ACC112 (cell line): ENCODE data around the gene ATP2B1.
"Not testable (repeated sequence)": the region's sequence is repeated elsewhere in the genome, so short reads cannot be mapped to it uniquely, and the experiment has no call there.

ENCODE experiments used
- H2AFZ ChIP-seq: fragments of 200-600 bp; sonication (generic); one replicate; pipeline ENCODE4 v1.6.0; 2017; ENCODE audit warnings: antibody characterized with exemption, low read length; ENCODE audit not compliant: unreplicated experiment
- H3K27ac ChIP-seq: fragments of 200-600 bp; sonication (generic); 2 replicates; pipeline ENCODE4 v1.5.1; 2014; ENCODE audit warnings: low read depth, mild to moderate bottlenecking, antibody characterized with exemption, low read length, moderate library complexity
- H3K27me3 ChIP-seq: fragments of 200-600 bp; sonication (generic); 2 replicates; pipeline ENCODE4 v1.6.1; 2014; ENCODE audit warnings: mild to moderate bottlenecking, antibody characterized with exemption, low read length, moderate library complexity, mixed read lengths; ENCODE audit not compliant: insufficient read depth
- H3K36me3 ChIP-seq: fragments of 200-600 bp; sonication (generic); 2 replicates; pipeline ENCODE4 v1.6.1; 2016; ENCODE audit warnings: mild to moderate bottlenecking, antibody characterized with exemption, low read length, moderate library complexity, mixed read lengths; ENCODE audit not compliant: insufficient read depth
- H3K4me1 ChIP-seq: fragments of 200-600 bp; sonication (generic); one replicate; pipeline ENCODE4 v1.6.1; 2016; ENCODE audit warnings: low read length, mixed read lengths; ENCODE audit not compliant: insufficient read depth, unreplicated experiment, control insufficient read depth
- H3K4me3 ChIP-seq: fragments of 200-600 bp; sonication (generic); 2 replicates; pipeline ENCODE4 v1.5.1; 2014; ENCODE audit warnings: mild to moderate bottlenecking, low read depth, low read length
- H3K79me2 ChIP-seq: fragments of 200-600 bp; sonication (generic); one replicate; pipeline ENCODE4 v1.6.0; 2016; ENCODE audit warnings: low read length; ENCODE audit not compliant: control insufficient read depth, unreplicated experiment, insufficient read depth

Gene ATP2B1

GRCh38 chr12:89708565-89709156 is at the start of gene ATP2B1:
TSS of gene ATP2B1 (minus strand) at chr12:89708838. CDS start at chr12:89655886, 52,952 bp downstream.
- Histone ChIP-seq H3K36me3 (no peaks in the 10 kb centered on the region), H3K79me2 (peaks cover 58% of the 10 kb centered on the region), H3K4me3 (peak within 1 kb of the TSS; percentile 89), H3K27me3 (no peaks in the 10 kb centered on the region), H3K4me1 (peaks cover 29% of the 10 kb centered on the region), H3K27ac (peak within 1 kb of the TSS; percentile 97), H2AFZ (no peak within 1 kb of the TSS)

DNA sequence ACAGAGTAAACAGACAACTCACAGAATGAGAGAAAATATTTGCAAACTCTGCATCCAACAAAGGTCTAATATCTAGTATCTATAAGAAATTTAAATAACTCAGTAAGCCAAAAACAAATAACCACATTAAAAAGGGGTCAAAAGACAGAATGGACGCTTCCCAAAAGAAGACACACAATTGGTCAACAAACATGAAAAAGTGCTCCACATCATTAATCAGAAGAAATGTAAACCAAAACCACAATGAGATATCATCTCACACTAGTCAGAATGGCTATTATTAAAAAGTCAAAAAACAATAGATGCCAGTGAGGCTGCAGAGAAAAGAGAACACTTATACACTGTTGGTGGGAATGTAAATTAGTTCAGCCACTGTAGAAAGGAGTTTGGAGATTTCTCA is 49.3 kb upstream of the ATP2B1 start:
- H3K4me1 ChIP-seq: peaks cover 21% of the 10 kb centered on the region
- peak overlapping the region; percentile 98 for H3K27ac ChIP-seq

GRCh38 chr12:89756585-89757398 is 48.2 kb upstream of the ATP2B1 start:
- Histone ChIP-seq H3K27ac (peak overlapping the region; percentile 98), H3K36me3 (no peaks in the 10 kb centered on the region), H2AFZ (peak overlapping the region; percentile 17), H3K79me2 (no peaks in the 10 kb centered on the region), H3K4me3 (no peak overlapping the region; the same call in 1 of the 2 replicates), H3K4me1 (peaks cover 21% of the 10 kb centered on the region), H3K27me3 (no peaks in the 10 kb centered on the region)

More for the DNA sequence above, 49.3 kb upstream of the ATP2B1 start:
- H3K36me3 ChIP-seq, H3K4me3 ChIP-seq, H3K79me2 ChIP-seq, H3K27me3 ChIP-seq, H2AFZ ChIP-seq: not testable (repeated sequence)

DNA sequence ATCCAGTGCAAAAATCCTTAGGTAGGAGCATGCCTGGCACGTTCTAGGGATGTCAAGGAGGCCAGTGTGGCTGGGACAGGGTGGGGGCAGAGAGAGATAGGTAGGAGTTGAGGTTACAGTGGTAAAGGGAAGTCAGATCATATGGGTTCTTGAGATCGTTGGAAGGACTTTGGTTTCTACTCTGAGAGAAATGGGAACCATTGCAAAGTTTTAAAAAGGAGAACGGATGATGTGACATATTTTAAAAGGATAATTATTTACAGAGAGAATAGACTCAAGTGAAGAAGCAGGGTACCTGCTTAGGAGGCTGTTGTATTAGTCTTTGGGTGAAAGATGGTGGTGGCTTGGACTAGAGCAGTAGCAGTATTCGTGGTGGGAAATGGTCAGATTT is 47.6 kb upstream of the ATP2B1 start:
- H3K4me1 ChIP-seq: peaks cover 26% of the 10 kb centered on the region
- H3K27me3 ChIP-seq: no peaks in the 10 kb centered on the region
- no peaks in the 10 kb centered on the region for H3K36me3 ChIP-seq
- H3K27ac ChIP-seq: peak overlapping the region; percentile 98
- no peak overlapping the region; the same call in 1 of the 2 replicates for H3K4me3 ChIP-seq
- H3K79me2 ChIP-seq: no peaks in the 10 kb centered on the region
- H2AFZ ChIP-seq: no peak overlapping the region

DNA sequence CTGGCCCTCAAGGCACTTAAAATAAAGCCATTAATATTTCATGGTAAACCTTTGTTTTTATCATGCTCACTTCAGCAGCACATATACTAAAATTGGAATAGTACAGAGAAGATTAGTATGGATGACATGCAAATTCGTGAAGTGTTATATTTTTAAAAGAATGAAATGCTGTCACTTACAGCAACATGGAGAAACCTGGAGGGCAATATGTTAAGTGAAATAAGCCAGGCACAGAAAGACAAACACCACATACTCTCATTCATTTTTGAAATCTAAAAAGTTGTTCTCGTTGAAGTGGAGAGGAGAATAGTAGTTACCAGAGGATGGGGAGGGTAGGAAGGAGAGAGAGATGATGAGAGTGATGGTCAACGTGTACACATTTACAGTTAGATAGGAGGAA is 45.4 kb upstream of the ATP2B1 start:
- Histone ChIP-seq H3K4me3 (no peak overlapping the region), H3K27me3 (no peaks in the 10 kb centered on the region), H3K27ac (no peak overlapping the region), H2AFZ (no peak overlapping the region), H3K79me2 (no peaks in the 10 kb centered on the region), H3K36me3 (no peaks in the 10 kb centered on the region), H3K4me1 (peaks cover 38% of the 10 kb centered on the region)

GRCh38 chr12:89752341-89752740 is 43.7 kb upstream of the ATP2B1 start:
- Histone ChIP-seq H3K36me3 (no peaks in the 10 kb centered on the region), H3K27me3 (no peaks in the 10 kb centered on the region), H2AFZ (no peak overlapping the region), H3K27ac (no peak overlapping the region), H3K4me1 (peaks cover 29% of the 10 kb centered on the region), H3K4me3 (no peak overlapping the region), H3K79me2 (no peaks in the 10 kb centered on the region)

DNA sequence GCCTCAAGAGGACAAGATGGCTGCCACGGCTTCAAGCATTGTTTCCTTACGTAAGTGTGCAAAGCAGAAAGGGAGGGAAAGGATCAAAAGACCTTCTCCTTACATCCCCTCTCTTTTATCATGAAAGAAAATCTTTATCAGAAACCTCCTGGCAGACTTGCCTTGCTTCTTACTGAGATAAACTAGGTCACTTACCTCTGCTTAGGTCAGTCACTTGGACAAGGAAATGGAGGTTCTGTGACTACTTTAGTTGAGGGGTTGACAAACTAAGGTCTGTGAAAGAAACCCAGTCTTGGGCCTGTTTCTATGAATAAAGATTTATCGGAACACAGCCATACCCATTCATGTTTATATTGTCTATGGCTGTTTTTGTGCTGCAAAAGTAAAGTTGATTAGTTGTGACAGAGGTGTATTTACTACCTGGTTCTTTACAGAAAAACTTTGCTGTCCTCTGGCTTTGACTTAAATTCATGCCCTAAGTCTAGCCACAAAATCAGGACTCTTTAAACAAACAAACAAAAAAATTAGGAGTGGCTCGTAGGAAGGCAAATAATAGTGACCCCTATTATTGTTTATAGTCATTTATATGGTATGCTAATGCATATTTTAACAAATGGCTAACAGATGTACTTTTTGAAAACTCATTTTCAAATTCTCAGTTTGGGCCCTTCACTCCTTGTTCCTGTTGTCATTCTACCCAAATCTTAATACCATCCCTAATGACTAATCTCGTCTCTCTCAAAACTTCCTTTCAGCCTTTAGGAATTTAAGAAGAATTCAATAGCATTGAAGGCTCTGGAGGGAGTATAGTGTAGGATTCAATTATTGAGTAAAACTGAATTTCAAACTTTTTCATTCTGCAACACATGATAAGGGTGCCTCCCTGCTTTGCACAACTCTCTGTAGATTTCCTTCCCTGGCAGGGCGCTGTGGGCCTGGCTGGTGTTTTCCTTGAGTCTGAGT is 42.0 kb upstream of the ATP2B1 start:
- Histone ChIP-seq H3K27ac (peak overlapping the region; percentile 61), H3K27me3 (no peaks in the 10 kb centered on the region), H3K36me3 (no peaks in the 10 kb centered on the region), H3K79me2 (no peaks in the 10 kb centered on the region), H2AFZ (peak overlapping the region; percentile 73), H3K4me1 (peaks cover 17% of the 10 kb centered on the region), H3K4me3 (no peak overlapping the region)

DNA sequence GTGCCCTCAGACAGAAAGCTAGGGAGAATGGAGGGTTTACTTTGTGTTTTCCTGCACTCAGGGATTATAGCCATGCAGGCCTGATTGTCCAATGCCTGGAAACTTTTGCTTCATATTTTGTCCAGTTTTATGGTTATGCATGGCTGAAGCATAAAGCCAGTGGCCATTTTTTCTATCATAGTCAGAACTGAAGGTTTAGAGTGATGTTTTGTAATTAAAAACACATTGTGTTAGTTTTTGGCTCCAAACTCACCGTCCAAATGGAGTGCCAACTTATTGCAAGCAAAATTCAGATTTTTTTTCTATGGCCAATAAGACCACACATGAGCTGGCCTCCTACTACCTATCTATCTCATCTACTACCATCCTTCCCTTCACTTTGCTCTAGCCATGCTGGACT is 40.2 kb upstream of the ATP2B1 start:
- Histone ChIP-seq H3K27me3 (no peaks in the 10 kb centered on the region), H3K27ac (no peak overlapping the region), H3K79me2 (no peaks in the 10 kb centered on the region), H3K4me3 (no peak overlapping the region), H3K4me1 (peaks cover 17% of the 10 kb centered on the region), H3K36me3 (no peaks in the 10 kb centered on the region), H2AFZ (no peak overlapping the region)

- H3K79me2 ChIP-seq: no peaks in the 10 kb centered on the region
- no peak overlapping the region for H3K4me3 ChIP-seq
- H3K27ac ChIP-seq: no peak overlapping the region
- H2AFZ ChIP-seq: no peak overlapping the region
- peaks cover 5% of the 10 kb centered on the region; the same call in 1 of the 2 replicates for H3K36me3 ChIP-seq
- H3K4me1 ChIP-seq: peaks cover 2% of the 10 kb centered on the region
- H3K27me3 ChIP-seq: no peaks in the 10 kb centered on the region
These were observed 36.6 kb upstream of the ATP2B1 start for GRCh38 chr12:89745286-89745685.

GRCh38 chr12:89742337-89743022 is 33.8 kb upstream of the ATP2B1 start:
- Histone ChIP-seq H3K36me3 (peaks cover 5% of the 10 kb centered on the region; the same call in 1 of the 2 replicates), H2AFZ (no peak overlapping the region), H3K27ac (no peak overlapping the region), H3K4me3 (no peak overlapping the region), H3K27me3 (no peaks in the 10 kb centered on the region), H3K4me1 (no peaks in the 10 kb centered on the region), H3K79me2 (no peaks in the 10 kb centered on the region)
